NOMO-1 treated with dmso at 0.1 percent for 144 hours (cell line): ENCODE data around the gene ATL3.
A peak's percentile ranks its signal among the peaks of the same experiment; 100 is the strongest.
"Not testable (repeated sequence)": the region's sequence is repeated elsewhere in the genome, so short reads cannot be mapped to it uniquely, and the experiment has no call there.

ENCODE experiments used
- DNase-seq: peaks from one replicate; lab custom pipeline; 2025; ENCODE audit not compliant: unreplicated experiment; lab: John Stamatoyannopoulos, UW

Gene ATL3

GRCh38 chr11:63671322-63672155 lies at the start of gene ATL3:
TSS of gene ATL3 (minus strand) at chr11:63671376. CDS start at chr11:63671335, 41 bp downstream.
- peak; percentile 97 for DNase-seq

GRCh38 chr11:63720611-63721010 lies 49.4 kb upstream of the ATL3 start:
- no peak for DNase-seq

- DNase-seq, result no peak
These were observed 48.8 kb upstream of the ATL3 start for GRCh38 chr11:63719987-63720386.

- DNase-seq, result no peak
These were observed 47.8 kb upstream of the ATL3 start for GRCh38 chr11:63719001-63719400.

GRCh38 chr11:63716046-63716445 lies 44.9 kb upstream of the ATL3 start:
- DNase-seq, result no peak

- DNase-seq, result no peak
These were observed 42.6 kb upstream of the ATL3 start for GRCh38 chr11:63713766-63714165.

GRCh38 chr11:63711838-63712237 lies 40.7 kb upstream of the ATL3 start:
- no peak for DNase-seq

- no peak for DNase-seq
These were observed 39.5 kb upstream of the ATL3 start for GRCh38 chr11:63710476-63711217.

GRCh38 chr11:63709336-63709884 lies 38.2 kb upstream of the ATL3 start:
- DNase-seq, result no peak

- DNase-seq, result no peak
These were observed 37.6 kb upstream of the ATL3 start for GRCh38 chr11:63708764-63709163.

GRCh38 chr11:63705526-63705925 lies 34.4 kb upstream of the ATL3 start:
- no peak for DNase-seq

- no peak for DNase-seq
These were observed 28.7 kb upstream of the ATL3 start for GRCh38 chr11:63699896-63700295.

- DNase-seq, result no peak
These were observed 28.0 kb upstream of the ATL3 start for GRCh38 chr11:63698976-63699733.

- DNase-seq, result no peak
These were observed 23.4 kb upstream of the ATL3 start for GRCh38 chr11:63694596-63694995.

- no peak for DNase-seq
These were observed 16.7 kb upstream of the ATL3 start for GRCh38 chr11:63687845-63688244.

- DNase-seq, result no peak
These were observed 15.8 kb upstream of the ATL3 start for GRCh38 chr11:63686926-63687325.

- DNase-seq, result not testable (repeated sequence)
These were observed 14.1 kb upstream of the ATL3 start for GRCh38 chr11:63685158-63685721.

GRCh38 chr11:63683133-63683991 lies 12.2 kb upstream of the ATL3 start:
- DNase-seq, result no peak

GRCh38 chr11:63682066-63683021 lies 11.2 kb upstream of the ATL3 start:
- no peak for DNase-seq
